Spleen (tissue), 11 donors: Measurements from ENCODE around the gene UCKL1. TPM values are rescaled to one million over a fixed set of nuclear protein-coding genes. Genes with fewer than 3 reads are reported as not detected.
A peak's percentile ranks its signal among the peaks of the same experiment; 100 is the strongest.

Source experiments
- DNase-seq: peaks from one replicate; pipeline ENCODE4 v3.0.0-alpha.2; 2020
- H3K27ac ChIP-seq, 8 donors: fragments of 200-600 bp; sonication (generic) in 7 of 8; 1 replicate in 4 of 8; 2 replicates in 4 of 8; pipeline versions ENCODE4 v1.5.0 to v1.8.0; 2016 to 2021; ENCODE audit warnings: inconsistent platforms in 4 of 8, mild to moderate bottlenecking in 4 of 8, moderate library complexity in 1 of 8
- H3K27me3 ChIP-seq, 7 donors: fragments of 200-600 bp; sonication (generic) in 6 of 7; replicated peaks in 1 of 7; 1 replicate in 4 of 7; 2 replicates in 3 of 7; pipeline versions ENCODE4 v1.5.0 to v1.8.0; 2016 to 2021; ENCODE audit warnings: inconsistent platforms in 3 of 7, mild to moderate bottlenecking in 1 of 7
- H3K36me3 ChIP-seq, 6 donors: fragments of 200-600 bp; sonication (generic) in 5 of 6; 1 replicate in 4 of 6; 2 replicates in 2 of 6; pipeline versions ENCODE4 v1.5.0 to v1.8.0; 2016 to 2021; ENCODE audit warnings: inconsistent platforms in 2 of 6
- H3K4me1 ChIP-seq, 6 donors: fragments of 200-600 bp; sonication (generic) in 5 of 6; 1 replicate in 3 of 6; 2 replicates in 3 of 6; pipeline versions ENCODE4 v1.5.0 to v1.8.0; 2016 to 2021; ENCODE audit warnings: inconsistent platforms in 3 of 6
- H3K4me3 ChIP-seq, 8 donors: fragments of 200-600 bp; sonication (generic) in 7 of 8; 1 replicate in 4 of 8; 2 replicates in 4 of 8; pipeline versions ENCODE4 v1.5.0 to v1.8.0; 2016 to 2021; ENCODE audit warnings: inconsistent platforms in 4 of 8, mild to moderate bottlenecking in 4 of 8, moderate library complexity in 2 of 8
- H3K9me3 ChIP-seq, 8 donors: fragments of 200-600 bp; sonication (generic) in 7 of 8; 1 replicate in 4 of 8; 2 replicates in 4 of 8; pipeline versions ENCODE4 v1.5.0 to v1.8.0; 2016 to 2021; ENCODE audit warnings: inconsistent platforms in 4 of 8
- CTCF ChIP-seq, 11 experiments: fragments of 200-600 bp in 7 of 11; fragments of 450-650 bp in 4 of 11; sonication (generic) in 4 of 11; IDR thresholded peaks in 8 of 11; conservative IDR thresholded peaks in 3 of 11; 1 replicate in 7 of 11; 2 replicates in 4 of 11; pipeline versions ENCODE4 v1.4.0 to v1.8.0; 2016 to 2021; ENCODE audit warnings: antibody characterized with exemption in 11 of 11, inconsistent platforms in 4 of 11, mild to moderate bottlenecking in 1 of 11
- POLR2A ChIP-seq, 3 donors: fragments of 450-650 bp; IDR thresholded peaks; one replicate each; pipeline ENCODE4 v1.5.1; 2017; ENCODE audit warnings: antibody characterized with exemption in 3 of 3, mild to moderate bottlenecking in 1 of 3
- POLR2AphosphoS5 ChIP-seq, 3 donors: sonication (generic); formaldehyde crosslinking; IDR thresholded peaks; one replicate each; pipeline ENCODE4 v1.5.1; 2017; ENCODE audit warnings: antibody characterized with exemption in 3 of 3
- WGBS, 5 donors: extraction: QIAGEN DNeasy Blood & Tissue Kit in 3 of 5; methylation state at CpG; one replicate each; pipeline versions ENCODE4 v1.1.5 to v1.1.7; 2013 to 2018; 5-methylcytosine and 5-hydroxymethylcytosine counted together
- intact Hi-C: fragments of 100-400 bp; cut with DNase I; formaldehyde crosslinking; loops from one replicate; pipeline ENCODE4 v1.15.0; 2023; ENCODE audit warnings: low total_unique reads
- polyA plus RNA-seq, 3 donors: library from polyadenylated mRNA; stranded (reverse); fragments of 200-250 nt; gene quantifications; one replicate each; pipeline ENCODE4 v1.2.1, GENCODE V29; 2013
- total RNA-seq, 7 donors: library from RNA; depleted of rRNA in 3 of 7; stranded (reverse); fragments of >200 nt in 3 of 7; fragmentation: NEBNext Ultra II Directional in 4 of 7; extraction: Animal tissue kit (Norgen Biotek cat#: 25700) in 4 of 7; gene quantifications; one replicate each; pipeline versions ENCODE4 v1.1.0 to v1.2.1, GENCODE V29; 2016 to 2021
- donor health status: healthy with polysubstance abuse.
- donor health status: DM: no; HTN: no; CAD: no; lungs with moderate emphysema.
- donor health status: DM: no; HTN: no; CAD: no.
- donor health status: Bipolar disorder and iron deficiency.
- donor health status: healthy.
- donor health status: DM: no; HTN: no; CAD: no.
- donor health status: DM: yes; HTN: yes; CAD: no.

Gene UCKL1
- total and polyA plus RNA-seq, 10 donors, result 34.2 to 68.0 (median 49.1) TPM

GRCh38 chr20:63957004-63957689 is 931 bp upstream of the UCKL1 start:
- intact Hi-C loops, result no loop called here
- peak; percentile 92 for DNase-seq
- peak overlapping the region; percentile 46 to 99 (median 94) for H3K4me3 ChIP-seq
- no peaks in the 10 kb centered on the region for H3K27me3 ChIP-seq
- peak overlapping the region; percentile 37 to 96 (median 72) for H3K27ac ChIP-seq
- WGBS, 5 donors, result 2 to 6% (median 3%) methylated on average over 17 to 28 of the region's 28 CpGs
- peak; percentile 59 to 74 (median 60) for TF ChIP-seq POLR2AphosphoS5 (IDR thresholded peaks at IDR 0.05)
- no peak for TF ChIP-seq POLR2A (IDR thresholded peaks at IDR 0.05)
- TF ChIP-seq CTCF (IDR thresholded peaks at IDR 0.05 in 8 of 11, conservative IDR thresholded peaks at IDR 0.05 in 3 of 11), result peak in 2 of 11 experiments; percentile 27 to 43
- H3K9me3 ChIP-seq, result no peaks in the 10 kb centered on the region
- H3K4me1 ChIP-seq, result peaks cover 30 to 60% (median 52%) of the 10 kb centered on the region in 6 donors
- peaks cover 0 to 47% (median 25%) of the 10 kb centered on the region in 6 donors for H3K36me3 ChIP-seq

GRCh38 chr20:63956664-63957003 is 418 bp upstream of the UCKL1 start:
- TF ChIP-seq POLR2AphosphoS5 (IDR thresholded peaks at IDR 0.05), result no peak
- no peak for TF ChIP-seq CTCF (IDR thresholded peaks at IDR 0.05 in 8 of 11, conservative IDR thresholded peaks at IDR 0.05 in 3 of 11)
- TF ChIP-seq POLR2A (IDR thresholded peaks at IDR 0.05), result no peak
- Histone ChIP-seq H3K9me3 (no peaks in the 10 kb centered on the region), H3K27me3 (no peaks in the 10 kb centered on the region), H3K4me3 (peak overlapping the region; percentile 46 to 99 (median 94)), H3K27ac (peak overlapping the region in 7 of 8 donors; percentile 54 to 96 (median 76)), H3K36me3 (peaks cover 0 to 46% (median 20%) of the 10 kb centered on the region in 6 donors), H3K4me1 (peaks cover 34 to 65% (median 57%) of the 10 kb centered on the region in 6 donors)
- DNase-seq, result no peak
- intact Hi-C loops, result no loop called here
- WGBS, 5 donors, result 1 to 2% (median 2%) methylated on average over 15 of the region's 15 CpGs

GRCh38 chr20:63955281-63955826 is 862 bp downstream of the UCKL1 start:
- intact Hi-C loops, result no loop called here
- WGBS, 5 donors, result 0 to 1% (median 1%) methylated on average over 1 to 31 of the region's 31 CpGs
- Histone ChIP-seq H3K4me3 (peak overlapping the region; percentile 89 to 99 (median 95)), H3K9me3 (no peaks in the 10 kb centered on the region), H3K36me3 (peaks cover 0 to 45% (median 13%) of the 10 kb centered on the region in 6 donors), H3K4me1 (peaks cover 45 to 78% (median 70%) of the 10 kb centered on the region in 6 donors), H3K27me3 (no peaks in the 10 kb centered on the region), H3K27ac (peak overlapping the region; percentile 86 to 96 (median 92))
- TF ChIP-seq CTCF (IDR thresholded peaks at IDR 0.05 in 8 of 11, conservative IDR thresholded peaks at IDR 0.05 in 3 of 11) (peak in 6 of 11 experiments; percentile 27 to 60 (median 52)), POLR2AphosphoS5 (IDR thresholded peaks at IDR 0.05) (no peak), POLR2A (IDR thresholded peaks at IDR 0.05) (no peak)
- DNase-seq, result no peak
